Endodermal cell (in vitro differentiated cells): ENCODE measurements around the gene CLIC1. TPM values are rescaled to one million over a fixed set of nuclear protein-coding genes. Genes with fewer than 3 reads are reported as not detected.

ENCODE experiments used
- DNase-seq: peaks from one replicate; pipeline ENCODE4 v3.0.0-alpha.2; 2017
- H3K27ac ChIP-seq: 2 replicates; pipeline ENCODE4 v1.5.1; 2013; ENCODE audit warnings: mild to moderate bottlenecking, low read depth, low read length, moderate library complexity
- H3K27me3 ChIP-seq: 2 replicates; pipeline ENCODE4 v1.6.1; 2013; ENCODE audit warnings: mild to moderate bottlenecking, low read length, moderate library complexity; ENCODE audit not compliant: insufficient read depth, control insufficient read depth, poor library complexity, severe bottlenecking
- H3K36me3 ChIP-seq: 2 replicates; pipeline ENCODE4 v1.7.0; 2013; ENCODE audit warnings: mild to moderate bottlenecking, low read length, moderate library complexity; ENCODE audit not compliant: control insufficient read depth, insufficient read depth
- H3K4me1 ChIP-seq: one replicate; pipeline ENCODE4 v1.7.0; 2013; ENCODE audit warnings: low read length; ENCODE audit not compliant: control insufficient read depth, insufficient read depth
- H3K4me3 ChIP-seq: 2 replicates; pipeline ENCODE4 v1.5.1; 2013; ENCODE audit warnings: mild to moderate bottlenecking, low read length, moderate library complexity
- H3K9ac ChIP-seq: 2 replicates; pipeline ENCODE4 v1.6.1; 2013; ENCODE audit warnings: mild to moderate bottlenecking, low read length, moderate library complexity; ENCODE audit not compliant: poor library complexity, severe bottlenecking; ENCODE audit errors: extremely low read depth
- H3K9me3 ChIP-seq: 2 replicates; pipeline ENCODE4 v1.6.1; 2013; ENCODE audit warnings: mild to moderate bottlenecking, low read length, moderate library complexity; ENCODE audit not compliant: control insufficient read depth
- H3K27ac Mint-ChIP-seq: 2 replicates; pipeline ENCODE4 v1.8.0; 2020; ENCODE audit warnings: mixed read lengths
- H3K27me3 Mint-ChIP-seq: 2 replicates; pipeline ENCODE4 v1.8.0; 2021; ENCODE audit warnings: mild to moderate bottlenecking, mixed read lengths; ENCODE audit not compliant: insufficient read depth
- H3K36me3 Mint-ChIP-seq: 2 replicates; pipeline ENCODE4 v1.8.0; 2020; ENCODE audit warnings: low read depth, mixed read lengths
- H3K4me1 Mint-ChIP-seq: 2 replicates; pipeline ENCODE4 v1.8.0; 2020; ENCODE audit warnings: mixed read lengths
- H3K4me3 Mint-ChIP-seq: 2 replicates; pipeline ENCODE4 v1.8.0; 2020; ENCODE audit warnings: mild to moderate bottlenecking, moderate library complexity, mixed read lengths
- H3K9me3 Mint-ChIP-seq: 2 replicates; pipeline ENCODE4 v1.8.0; 2020; ENCODE audit warnings: mild to moderate bottlenecking, mixed read lengths
- WGBS, 2 experiments: methylation state at CpG; one replicate each; pipeline versions ENCODE4 v1.1.5 to v1.1.7; 2013; ENCODE audit warnings: missing lambda C conversion rate in 2 of 2, mixed read lengths in 1 of 2; ENCODE audit not compliant: insufficient coverage in 1 of 2, insufficient read length in 1 of 2; 5-methylcytosine and 5-hydroxymethylcytosine counted together
- total RNA-seq, 2 donors: library from RNA; stranded (reverse); fragmentation: NEBNext Ultra II Directional in 1 of 2; extraction: Animal tissue kit (Norgen Biotek cat#: 25700) in 1 of 2; gene quantifications; 2 replicates in 1 of 2; 3 replicates in 1 of 2; pipeline ENCODE4 v1.2.1, GENCODE V29; 2021
- TF ChIP-seq, protein P1 (sequence below): fragments of 200-600 bp; sonication (generic); conservative IDR thresholded peaks from 2 replicates; pipeline ENCODE4 v1.5.0; 2021; ENCODE audit warnings: antibody characterized with exemption, mild to moderate bottlenecking

CLIC1 gene
- total RNA-seq, 2 donors from 2014 or later, result 289 to 380 TPM

DNA sequence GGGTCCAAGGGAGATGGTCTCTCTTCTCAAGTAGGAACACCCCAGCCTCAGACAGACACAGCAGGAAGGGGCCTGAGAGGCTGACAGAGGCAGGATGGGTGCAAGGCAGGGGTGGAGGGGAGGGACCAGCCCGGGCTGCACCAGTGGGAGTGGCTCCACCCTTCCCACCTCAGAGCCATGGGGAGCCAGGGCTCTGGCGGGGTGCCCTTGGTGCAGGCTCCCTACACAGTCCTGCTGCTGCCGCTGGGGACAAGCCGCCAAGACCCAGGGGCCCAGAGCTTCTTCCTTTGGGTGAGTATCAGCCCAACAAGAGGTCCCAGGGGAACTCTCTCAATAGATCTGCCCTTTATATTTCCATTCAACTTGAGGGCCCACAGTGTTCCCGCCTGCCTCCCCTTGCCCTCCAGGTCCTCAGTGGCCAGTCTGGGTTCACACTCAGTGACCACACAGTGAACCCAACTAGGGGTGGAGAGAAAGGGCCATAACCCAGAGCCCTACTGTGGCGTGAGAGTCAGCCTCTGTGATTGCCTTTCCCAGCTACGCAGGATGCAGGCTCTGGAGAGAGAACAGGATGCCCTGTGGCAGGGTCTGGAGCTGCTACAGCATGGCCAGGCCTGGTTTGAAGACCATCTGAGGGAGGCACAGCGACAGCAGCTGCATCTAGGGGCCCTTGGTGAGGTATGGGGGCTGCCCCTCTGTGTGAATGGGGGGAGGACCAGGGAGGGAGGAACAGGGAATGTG is 26.7 kb upstream of the CLIC1 start:
- Histone ChIP-seq H3K27me3 (no peaks in the 10 kb centered on the region), H3K27ac (peak overlapping the region; percentile 86), H3K4me1 (no peaks in the 10 kb centered on the region), H3K36me3 (no peaks in the 10 kb centered on the region), H3K9me3 (no peaks in the 10 kb centered on the region), H3K9ac (no peak overlapping the region), H3K4me3 (no peak overlapping the region)
- Mint-ChIP-seq H3K9me3 (no peaks in the 10 kb centered on the region), H3K36me3 (peaks cover 25% of the 10 kb centered on the region), H3K27ac (peak overlapping the region; percentile 77), H3K27me3 (no peaks in the 10 kb centered on the region), H3K4me3 (no peak overlapping the region), H3K4me1 (peaks cover 18% of the 10 kb centered on the region)
- no peak for DNase-seq
- TF ChIP-seq, protein P1, sequence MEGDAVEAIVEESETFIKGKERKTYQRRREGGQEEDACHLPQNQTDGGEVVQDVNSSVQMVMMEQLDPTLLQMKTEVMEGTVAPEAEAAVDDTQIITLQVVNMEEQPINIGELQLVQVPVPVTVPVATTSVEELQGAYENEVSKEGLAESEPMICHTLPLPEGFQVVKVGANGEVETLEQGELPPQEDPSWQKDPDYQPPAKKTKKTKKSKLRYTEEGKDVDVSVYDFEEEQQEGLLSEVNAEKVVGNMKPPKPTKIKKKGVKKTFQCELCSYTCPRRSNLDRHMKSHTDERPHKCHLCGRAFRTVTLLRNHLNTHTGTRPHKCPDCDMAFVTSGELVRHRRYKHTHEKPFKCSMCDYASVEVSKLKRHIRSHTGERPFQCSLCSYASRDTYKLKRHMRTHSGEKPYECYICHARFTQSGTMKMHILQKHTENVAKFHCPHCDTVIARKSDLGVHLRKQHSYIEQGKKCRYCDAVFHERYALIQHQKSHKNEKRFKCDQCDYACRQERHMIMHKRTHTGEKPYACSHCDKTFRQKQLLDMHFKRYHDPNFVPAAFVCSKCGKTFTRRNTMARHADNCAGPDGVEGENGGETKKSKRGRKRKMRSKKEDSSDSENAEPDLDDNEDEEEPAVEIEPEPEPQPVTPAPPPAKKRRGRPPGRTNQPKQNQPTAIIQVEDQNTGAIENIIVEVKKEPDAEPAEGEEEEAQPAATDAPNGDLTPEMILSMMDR, result no peak
- 85 to 86% methylated on average over 5 to 8 of the region's 8 CpGs for WGBS, 2 experiments

- no peak within 1 kb of the TSS for H3K4me3 ChIP-seq
- Mint-ChIP-seq H3K27ac (peak within 1 kb of the TSS; percentile 77), H3K4me3 (no peak within 1 kb of the TSS), H3K4me1 (peaks cover 18% of the 10 kb centered on the region), H3K9me3 (no peaks in the 10 kb centered on the region), H3K27me3 (no peaks in the 10 kb centered on the region), H3K36me3 (peaks cover 25% of the 10 kb centered on the region)
- H3K27ac ChIP-seq, result peak within 1 kb of the TSS; percentile 86
- H3K9ac ChIP-seq, result no peak within 1 kb of the TSS
- DNase-seq, result no peak
- no peaks in the 10 kb centered on the region for H3K36me3 ChIP-seq
- H3K4me1 ChIP-seq, result no peaks in the 10 kb centered on the region
- 81 to 90% methylated on average over 3 to 4 of the region's 4 CpGs for WGBS, 2 experiments
- H3K27me3 ChIP-seq, result no peaks in the 10 kb centered on the region
- TF ChIP-seq, protein P1, result no peak
- no peaks in the 10 kb centered on the region for H3K9me3 ChIP-seq
Observed at GRCh38 chr6:31762356-31762755, 26.0 kb upstream of the CLIC1 start, which contains the start of gene SAPCD1. Gene SAPCD1 (plus strand): TSS chr6:31762656. CDS start chr6:31763055, 399 bp downstream.

GRCh38 chr6:31761343-31761742 is 25.0 kb upstream of the CLIC1 start:
- Mint-ChIP-seq H3K4me3 (no peak overlapping the region), H3K27ac (no peak overlapping the region), H3K9me3 (no peaks in the 10 kb centered on the region), H3K27me3 (no peaks in the 10 kb centered on the region), H3K36me3 (peaks cover 25% of the 10 kb centered on the region), H3K4me1 (peaks cover 15% of the 10 kb centered on the region)
- WGBS, 2 experiments, result 98% methylated on average over 6 to 8 of the region's 8 CpGs
- no peak for DNase-seq
- no peaks in the 10 kb centered on the region for H3K4me1 ChIP-seq
- no peak overlapping the region for H3K27ac ChIP-seq
- no peaks in the 10 kb centered on the region for H3K9me3 ChIP-seq
- H3K9ac ChIP-seq, result no peak overlapping the region
- H3K27me3 ChIP-seq, result no peaks in the 10 kb centered on the region
- TF ChIP-seq, protein P1, result no peak
- H3K36me3 ChIP-seq, result no peaks in the 10 kb centered on the region
- no peak overlapping the region for H3K4me3 ChIP-seq
